Vagina (tissue), 2 donors: ENCODE data around the gene HDHD3.

ENCODE experiments used
- POLR2AphosphoS5 ChIP-seq, 2 donors: sonication (generic); formaldehyde crosslinking; IDR thresholded peaks; one replicate each; pipeline ENCODE4 v1.9.0; 2017; ENCODE audit warnings: antibody characterized with exemption in 2 of 2, mild to moderate bottlenecking in 2 of 2, low read depth in 1 of 2; ENCODE audit not compliant: insufficient read depth in 1 of 2
- TF ChIP-seq, protein P1 (sequence below), 3 experiments: fragments of 450-650 bp in 2 of 3; fragments of 200-600 bp in 1 of 3; sonication (generic) in 1 of 3; IDR thresholded peaks; one replicate each; pipeline ENCODE4 v1.5.1; 2017 to 2019; ENCODE audit warnings: antibody characterized with exemption in 3 of 3, mild to moderate bottlenecking in 2 of 3, moderate library complexity in 2 of 3

DNA sequence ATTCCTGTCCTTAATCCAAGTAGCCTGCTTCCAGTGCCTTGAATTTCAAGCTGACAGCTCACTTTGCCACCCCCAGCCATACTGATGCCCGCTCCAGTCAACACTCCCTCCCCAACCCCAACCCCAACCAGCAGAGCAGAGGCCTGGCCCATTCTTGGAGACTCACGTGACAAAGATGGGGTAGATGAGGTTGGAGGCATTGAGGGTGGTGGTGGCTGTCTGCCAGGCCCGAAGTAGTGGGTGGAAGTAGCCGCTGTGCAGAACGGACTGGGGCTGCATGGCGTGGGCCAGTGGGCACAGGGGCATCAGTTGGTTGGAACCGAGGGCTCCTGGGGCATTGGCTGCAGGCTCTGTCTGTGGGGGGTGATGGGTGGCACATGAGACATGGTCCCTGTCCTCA, 16.5 kb upstream of the HDHD3 start:
- TF ChIP-seq, protein P1, sequence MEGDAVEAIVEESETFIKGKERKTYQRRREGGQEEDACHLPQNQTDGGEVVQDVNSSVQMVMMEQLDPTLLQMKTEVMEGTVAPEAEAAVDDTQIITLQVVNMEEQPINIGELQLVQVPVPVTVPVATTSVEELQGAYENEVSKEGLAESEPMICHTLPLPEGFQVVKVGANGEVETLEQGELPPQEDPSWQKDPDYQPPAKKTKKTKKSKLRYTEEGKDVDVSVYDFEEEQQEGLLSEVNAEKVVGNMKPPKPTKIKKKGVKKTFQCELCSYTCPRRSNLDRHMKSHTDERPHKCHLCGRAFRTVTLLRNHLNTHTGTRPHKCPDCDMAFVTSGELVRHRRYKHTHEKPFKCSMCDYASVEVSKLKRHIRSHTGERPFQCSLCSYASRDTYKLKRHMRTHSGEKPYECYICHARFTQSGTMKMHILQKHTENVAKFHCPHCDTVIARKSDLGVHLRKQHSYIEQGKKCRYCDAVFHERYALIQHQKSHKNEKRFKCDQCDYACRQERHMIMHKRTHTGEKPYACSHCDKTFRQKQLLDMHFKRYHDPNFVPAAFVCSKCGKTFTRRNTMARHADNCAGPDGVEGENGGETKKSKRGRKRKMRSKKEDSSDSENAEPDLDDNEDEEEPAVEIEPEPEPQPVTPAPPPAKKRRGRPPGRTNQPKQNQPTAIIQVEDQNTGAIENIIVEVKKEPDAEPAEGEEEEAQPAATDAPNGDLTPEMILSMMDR (IDR thresholded peaks at IDR 0.05), result no peak
- TF ChIP-seq POLR2AphosphoS5 (IDR thresholded peaks at IDR 0.05; ENCODE audit: insufficient read depth in 1 of 2, low read depth in 1 of 2), result no peak
